ENCODE results near the gene ITGB2.

Gene ITGB2

GRCh38 chr21:44887807-44888580 lies 32.7 kb downstream of the ITGB2 start:
- DNase-seq (ENCODE audit: low read depth) = no peak
- H3K4me3 ChIP-seq (ENCODE audit: low read length) = no peak overlapping the region
- TF ChIP-seq CTCF (conservative IDR thresholded peaks at IDR 0.05; ENCODE audit: low read depth, low read length) = no peak

- H3K4me3 ChIP-seq (ENCODE audit: low read length) = no peak overlapping the region
- no peak for DNase-seq (ENCODE audit: low read depth)
- TF ChIP-seq CTCF (conservative IDR thresholded peaks at IDR 0.05; ENCODE audit: low read depth, low read length) = no peak
Observed at GRCh38 chr21:44887126-44887806, 33.4 kb downstream of the ITGB2 start.

- no peak for TF ChIP-seq CTCF (conservative IDR thresholded peaks at IDR 0.05; ENCODE audit: low read depth, low read length)
- no peak overlapping the region for H3K4me3 ChIP-seq (ENCODE audit: low read length)
- DNase-seq (ENCODE audit: low read depth) = no peak
Observed at GRCh38 chr21:44886113-44887075, 34.3 kb downstream of the ITGB2 start.

GRCh38 chr21:44885615-44886014 lies 35.1 kb downstream of the ITGB2 start:
- H3K4me3 ChIP-seq (ENCODE audit: low read length) = no peak overlapping the region
- no peak for TF ChIP-seq CTCF (conservative IDR thresholded peaks at IDR 0.05; ENCODE audit: low read depth, low read length)
- no peak for DNase-seq (ENCODE audit: low read depth)

- no peak for TF ChIP-seq CTCF (conservative IDR thresholded peaks at IDR 0.05; ENCODE audit: low read depth, low read length)
- no peak for DNase-seq (ENCODE audit: low read depth)
- H3K4me3 ChIP-seq (ENCODE audit: low read length) = no peak overlapping the region
Observed at GRCh38 chr21:44884097-44884496, 36.6 kb downstream of the ITGB2 start.

- no peak for DNase-seq (ENCODE audit: low read depth)
- no peak overlapping the region for H3K4me3 ChIP-seq (ENCODE audit: low read length)
- no peak for TF ChIP-seq CTCF (conservative IDR thresholded peaks at IDR 0.05; ENCODE audit: low read depth, low read length)
Observed at GRCh38 chr21:44883250-44883649, 37.4 kb downstream of the ITGB2 start.
